ENCODE results near the gene WFDC10A. TPM values are rescaled to one million over a fixed set of nuclear protein-coding genes. Genes with fewer than 3 reads are reported as not detected.
"Not testable (repeated sequence)": the region's sequence is repeated elsewhere in the genome, so short reads cannot be mapped to it uniquely, and the experiment has no call there.

Gene WFDC10A
- total RNA-seq = not detected
- long read RNA-seq = 0 reads

GRCh38 chr20:45629496-45630100 is at the start of gene WFDC10A:
WFDC10A (plus strand) TSS chr20:45629739; CDS start chr20:45629814, 75 bp downstream.
- peak; percentile 57 for ATAC-seq
- intact Hi-C loops (cut with DNase I) = no loop called here
- DNase-seq (ENCODE audit: missing footprints) = no peak

DNA sequence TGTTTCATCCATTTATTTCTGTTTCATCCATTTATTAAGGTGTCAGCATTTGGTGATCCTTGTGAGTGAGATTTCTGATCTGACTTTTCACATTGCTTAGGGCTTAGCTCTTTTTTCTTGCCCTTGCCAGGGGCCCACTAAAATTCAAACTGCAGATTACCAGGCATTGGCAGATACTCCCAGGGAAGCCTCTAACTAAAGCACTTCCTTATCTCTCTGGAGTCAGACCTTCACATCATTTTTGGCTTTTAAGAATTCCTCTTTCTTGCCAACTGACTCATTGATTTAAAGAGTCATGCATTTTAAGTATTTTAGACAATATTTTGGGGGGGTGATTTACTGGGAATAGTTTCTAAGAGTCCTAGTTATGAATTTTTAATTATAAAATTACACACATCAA is 47.8 kb upstream of the WFDC10A start:
- no peak for DNase-seq (ENCODE audit: missing footprints)
- intact Hi-C loops (cut with DNase I) = no loop called here
- ATAC-seq = no peak

GRCh38 chr20:45583502-45583901 is 46.0 kb upstream of the WFDC10A start:
- ATAC-seq (no peak), DNase-seq (ENCODE audit: missing footprints) (no peak)
- intact Hi-C loops (cut with DNase I) = no loop called here

DNA sequence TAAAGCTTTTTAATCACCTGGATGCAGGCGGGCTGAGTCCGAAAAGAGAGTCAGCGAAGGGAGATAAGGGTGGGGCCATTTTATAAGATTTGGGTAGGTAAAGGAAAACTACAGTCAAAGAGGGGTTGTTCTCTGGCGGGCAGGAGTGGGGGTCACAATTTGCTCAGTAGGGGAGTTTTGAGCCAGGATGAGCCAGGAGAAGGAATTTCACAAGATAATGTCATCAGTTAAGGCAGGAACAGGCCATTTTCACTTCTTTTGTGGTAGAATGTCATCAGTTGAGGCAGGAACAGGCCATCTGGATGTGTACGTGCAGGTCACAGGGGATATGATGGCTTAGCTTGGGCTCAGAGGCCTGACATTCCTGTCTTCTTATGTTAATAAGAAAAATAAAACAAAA is 45.2 kb upstream of the WFDC10A start:
- intact Hi-C loops (cut with DNase I); ATAC-seq; DNase-seq (ENCODE audit: missing footprints): not testable (repeated sequence)

GRCh38 chr20:45585986-45586385 is 43.6 kb upstream of the WFDC10A start:
- intact Hi-C loops (cut with DNase I); ATAC-seq: not testable (repeated sequence)

GRCh38 chr20:45588800-45589199 is 40.7 kb upstream of the WFDC10A start:
- no peak for DNase-seq (ENCODE audit: missing footprints)
- ATAC-seq = no peak
- intact Hi-C loops (cut with DNase I) = no loop called here

More at GRCh38 chr20:45585986-45586385, 43.6 kb upstream of the WFDC10A start:
- not testable (repeated sequence) for DNase-seq (ENCODE audit: missing footprints)

DNA sequence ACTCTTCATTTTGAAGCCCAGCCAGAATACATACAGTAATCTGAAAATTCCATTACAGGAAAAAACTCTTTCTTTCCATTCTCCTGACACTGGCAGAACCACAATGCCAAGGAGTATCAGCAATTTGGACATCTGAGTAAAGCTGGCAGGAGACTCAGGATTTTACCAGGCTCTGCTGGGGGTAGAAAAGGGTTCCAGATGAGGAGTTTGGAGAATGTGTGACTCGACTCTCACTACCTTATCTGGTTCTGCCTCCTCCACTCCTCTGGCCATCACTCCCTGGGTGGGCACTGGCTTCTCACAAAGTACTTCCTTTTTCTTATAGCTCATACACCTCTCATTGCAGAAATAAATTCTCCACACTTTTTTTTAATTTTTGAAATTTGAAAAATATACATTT is 39.8 kb upstream of the WFDC10A start:
- intact Hi-C loops (cut with DNase I) = no loop called here
- DNase-seq (ENCODE audit: missing footprints) = no peak

DNA sequence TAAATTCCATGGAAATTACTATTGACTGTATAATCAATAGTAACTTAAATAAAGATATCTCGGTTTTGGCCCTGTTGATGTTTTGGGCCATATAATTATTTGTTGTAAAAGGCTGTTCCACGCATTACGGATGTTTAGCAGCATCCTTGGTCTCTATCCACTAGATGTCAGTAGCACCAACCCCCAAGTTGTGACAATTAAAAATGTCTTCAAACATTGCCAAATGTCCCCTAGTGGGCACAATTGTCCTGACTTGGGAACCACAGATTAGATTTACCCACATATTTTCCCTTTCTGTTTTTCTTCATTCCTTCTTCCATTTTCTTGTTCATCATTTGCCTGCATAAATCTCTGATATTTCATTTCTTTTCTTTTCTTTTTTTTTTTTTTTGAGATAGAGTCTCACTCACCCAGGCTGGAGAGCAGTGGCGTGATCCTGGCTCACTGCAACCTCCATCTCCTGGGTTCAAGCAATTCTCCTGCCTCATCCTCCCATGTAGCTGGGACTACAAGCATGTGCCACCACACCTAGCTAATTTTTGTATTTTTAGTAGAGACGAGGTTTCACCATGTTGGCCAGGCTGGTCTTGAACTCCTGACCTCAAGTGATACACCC is 36.9 kb upstream of the WFDC10A start:
- DNase-seq (ENCODE audit: missing footprints) = no peak
- no peak for ATAC-seq
- intact Hi-C loops (cut with DNase I) = no loop called here

More for the DNA sequence above, 39.8 kb upstream of the WFDC10A start:
- no peak for ATAC-seq

GRCh38 chr20:45593498-45593897 is 36.0 kb upstream of the WFDC10A start:
- ATAC-seq (no peak), DNase-seq (ENCODE audit: missing footprints) (no peak)
- intact Hi-C loops (cut with DNase I) = no loop called here

GRCh38 chr20:45595235-45595634 is 34.3 kb upstream of the WFDC10A start:
- ATAC-seq (no peak), DNase-seq (ENCODE audit: missing footprints) (no peak)
- intact Hi-C loops (cut with DNase I) = no loop called here

GRCh38 chr20:45607810-45608209 is 21.7 kb upstream of the WFDC10A start:
- intact Hi-C loops (cut with DNase I) = no loop called here
- no peak for ATAC-seq
- DNase-seq (ENCODE audit: missing footprints) = no peak

DNA sequence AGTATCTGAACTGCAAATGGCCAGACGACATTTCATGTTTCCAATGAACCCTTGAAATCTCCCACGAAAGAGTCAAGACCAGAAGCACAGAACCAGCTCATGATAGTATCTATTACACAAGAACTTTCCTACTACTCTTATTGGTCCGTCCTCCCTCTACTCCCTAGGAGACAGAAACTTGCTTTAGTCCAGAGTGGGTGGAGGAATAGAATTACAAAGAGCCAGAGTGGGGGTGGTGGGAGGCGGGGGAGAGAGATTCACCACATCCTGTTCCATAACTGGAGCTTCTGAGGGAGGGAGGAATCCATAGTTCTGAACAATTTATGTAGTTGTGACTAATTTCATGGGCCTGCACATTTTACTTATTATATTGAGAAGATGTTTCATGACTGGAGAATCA is 18.5 kb upstream of the WFDC10A start:
- intact Hi-C loops (cut with DNase I) = no loop called here
- no peak for DNase-seq (ENCODE audit: missing footprints)
- no peak for ATAC-seq

- intact Hi-C loops (cut with DNase I) = no loop called here
- no peak for ATAC-seq
Observed at GRCh38 chr20:45612314-45612713, 17.2 kb upstream of the WFDC10A start.

DNA sequence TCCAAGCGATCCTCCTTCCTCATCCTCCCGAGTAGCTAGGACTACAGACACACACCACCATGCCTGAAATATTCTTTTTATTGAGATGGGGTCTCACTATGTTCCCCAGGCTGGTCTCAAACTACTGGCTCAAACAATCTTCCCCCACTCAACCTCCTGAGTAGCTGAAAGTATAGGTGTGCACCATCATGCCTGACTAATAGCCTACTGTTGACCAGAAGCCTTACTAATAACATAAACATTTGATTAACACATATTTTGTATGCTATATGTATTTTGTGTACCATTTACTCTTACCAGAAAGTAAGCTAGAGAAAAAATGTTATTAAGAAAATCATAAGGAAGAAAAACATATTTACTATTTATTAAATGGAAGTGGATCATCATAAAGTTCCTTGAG is 11.9 kb upstream of the WFDC10A start:
- DNase-seq (ENCODE audit: missing footprints) (no peak), ATAC-seq (no peak)
- intact Hi-C loops (cut with DNase I) = no loop called here

More at GRCh38 chr20:45612314-45612713, 17.2 kb upstream of the WFDC10A start:
- DNase-seq (ENCODE audit: missing footprints) = no peak

GRCh38 chr20:45621593-45621992 is 7.9 kb upstream of the WFDC10A start:
- ATAC-seq = no peak
- no peak for DNase-seq (ENCODE audit: missing footprints)
- intact Hi-C loops (cut with DNase I) = no loop called here

- ATAC-seq (no peak), DNase-seq (ENCODE audit: missing footprints) (no peak)
- intact Hi-C loops (cut with DNase I) = no loop called here
Observed at GRCh38 chr20:45626540-45626939, 3.0 kb upstream of the WFDC10A start.

DNA sequence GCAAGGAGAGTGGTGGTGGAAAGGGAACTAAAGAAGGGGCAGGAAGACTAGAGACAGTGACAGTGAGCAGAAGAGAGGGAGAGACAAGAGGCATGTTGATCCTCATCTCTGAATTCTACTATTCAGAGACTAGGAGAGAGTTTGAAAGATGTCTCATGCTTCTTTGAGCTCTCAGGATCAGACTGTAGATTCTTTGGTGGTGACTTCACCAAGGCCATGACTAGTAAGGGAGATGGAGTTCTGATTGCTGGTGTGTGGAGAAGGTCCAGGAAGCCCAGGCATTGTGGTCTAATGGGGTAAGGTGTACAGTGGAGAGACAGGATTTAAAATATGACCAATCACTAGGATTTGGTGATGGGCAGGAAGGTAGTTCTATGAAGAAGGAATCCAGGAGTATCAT is 832 bp downstream of the WFDC10A start:
- intact Hi-C loops (cut with DNase I) = no loop called here
- no peak for ATAC-seq
- DNase-seq (ENCODE audit: missing footprints) = no peak

DNA sequence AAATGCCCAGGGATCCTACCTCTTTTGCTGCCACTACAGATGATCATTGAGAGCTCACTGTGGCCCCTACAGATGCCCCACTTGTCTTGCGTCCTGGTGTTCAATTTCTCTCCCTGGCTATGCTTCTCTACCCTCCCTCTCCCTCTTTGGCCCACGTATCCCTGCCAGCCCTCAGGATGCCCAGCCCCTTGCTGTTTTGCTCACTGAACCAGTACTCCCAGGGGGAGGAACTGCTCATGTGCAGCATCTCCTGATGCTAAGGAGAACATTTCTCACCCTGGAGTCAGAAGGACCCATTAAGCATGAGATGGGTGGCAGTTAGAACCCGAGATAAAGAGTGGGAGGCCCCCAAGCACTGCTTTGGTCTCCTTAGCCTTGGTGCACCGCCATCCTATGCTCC is 1.6 kb downstream of the WFDC10A start, which contains the start of gene WFDC9:
Gene WFDC9 (minus strand): TSS at position 101 of the 400 bp plus-strand sequence. CDS start 21,103 bp downstream, outside the sequence.
- ATAC-seq = no peak
- intact Hi-C loops (cut with DNase I) = no loop called here
- DNase-seq (ENCODE audit: missing footprints) = no peak

GRCh38 chr20:45636513-45636912 is 7.0 kb downstream of the WFDC10A start:
- intact Hi-C loops (cut with DNase I) = no loop called here
- ATAC-seq = no peak
- no peak for DNase-seq (ENCODE audit: missing footprints)

DNA sequence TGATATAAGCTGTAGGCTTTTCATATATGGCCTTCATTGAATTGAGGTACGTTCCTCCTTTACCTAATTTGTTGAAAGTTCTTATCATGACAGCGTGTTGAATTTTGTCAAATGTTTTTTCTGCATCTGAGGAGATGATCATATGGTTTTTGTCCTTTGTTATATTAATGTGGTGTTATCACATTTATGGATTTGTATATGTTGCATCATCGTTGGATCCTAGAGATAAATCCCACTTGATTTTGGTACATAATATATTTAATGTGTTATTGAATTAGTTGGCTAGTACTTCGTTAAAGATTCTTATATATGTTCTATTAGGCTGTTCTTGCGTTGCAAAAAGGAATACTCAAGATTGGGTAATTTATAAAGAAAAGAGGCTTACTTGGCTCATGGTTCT is 10.1 kb downstream of the WFDC10A start:
- DNase-seq (ENCODE audit: missing footprints) (no peak), ATAC-seq (no peak)
- intact Hi-C loops (cut with DNase I) = no loop called here

Measured in Right ventricle myocardium inferior (tissue), 1 donor.